ENCODE results near the gene GIGYF1. TPM values are rescaled to one million over a fixed set of nuclear protein-coding genes. Genes with fewer than 3 reads are reported as not detected.
"Not testable (repeated sequence)": the region's sequence is repeated elsewhere in the genome, so short reads cannot be mapped to it uniquely, and the experiment has no call there.

GIGYF1 gene
- polyA plus RNA-seq, 3 donors = 17.3 to 35.3 (median 19.1) TPM

DNA sequence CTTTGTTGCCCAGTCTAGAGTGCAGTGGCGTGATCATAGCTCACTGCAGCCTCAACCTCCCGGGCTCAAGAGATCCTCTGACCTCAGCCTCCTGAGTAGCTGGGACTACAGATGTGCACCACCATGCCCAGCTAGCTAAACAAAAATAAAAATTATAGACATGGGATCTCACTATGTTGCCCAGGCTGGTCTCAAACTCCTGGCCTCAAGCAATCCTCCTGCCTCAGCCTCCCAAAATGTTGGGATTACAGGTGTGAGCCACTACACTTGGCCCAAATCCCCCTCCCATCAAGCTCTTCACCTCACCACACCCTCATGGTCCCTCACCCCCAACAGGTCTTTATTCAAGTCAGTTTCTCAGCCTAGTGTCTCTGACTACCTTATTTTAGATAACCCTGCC is 23.0 kb upstream of the GIGYF1 start:
- WGBS, 3 donors = 86 to 100% (median 91%) methylated on average over 2 of the region's 2 CpGs
- H3K27ac ChIP-seq (ENCODE audit: low read depth, low read length) = not testable (repeated sequence)

DNA sequence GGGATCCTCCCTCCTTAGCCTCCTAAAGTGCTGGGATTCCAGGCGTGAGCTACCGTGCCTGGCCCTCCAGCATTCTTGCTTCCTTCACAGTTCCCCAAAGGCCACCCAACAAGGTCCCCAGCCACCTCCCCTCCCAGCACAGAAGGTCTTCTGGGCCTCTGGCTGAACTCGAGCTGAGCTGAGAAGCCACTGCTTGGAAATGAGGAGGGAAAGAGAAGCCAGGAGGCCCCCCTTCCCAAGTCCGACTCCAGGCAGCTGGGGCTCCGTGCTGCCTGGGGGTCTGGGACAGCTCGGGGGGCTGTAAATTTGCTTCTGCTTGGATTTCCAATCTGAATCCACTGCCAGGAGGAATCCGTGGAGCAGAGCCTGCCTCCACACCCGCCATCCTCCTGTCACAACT is 20.7 kb upstream of the GIGYF1 start:
- no peak overlapping the region for H3K27ac ChIP-seq (ENCODE audit: low read depth, low read length)
- WGBS, 3 donors = 66 to 75% (median 70%) methylated on average over 8 of the region's 8 CpGs

DNA sequence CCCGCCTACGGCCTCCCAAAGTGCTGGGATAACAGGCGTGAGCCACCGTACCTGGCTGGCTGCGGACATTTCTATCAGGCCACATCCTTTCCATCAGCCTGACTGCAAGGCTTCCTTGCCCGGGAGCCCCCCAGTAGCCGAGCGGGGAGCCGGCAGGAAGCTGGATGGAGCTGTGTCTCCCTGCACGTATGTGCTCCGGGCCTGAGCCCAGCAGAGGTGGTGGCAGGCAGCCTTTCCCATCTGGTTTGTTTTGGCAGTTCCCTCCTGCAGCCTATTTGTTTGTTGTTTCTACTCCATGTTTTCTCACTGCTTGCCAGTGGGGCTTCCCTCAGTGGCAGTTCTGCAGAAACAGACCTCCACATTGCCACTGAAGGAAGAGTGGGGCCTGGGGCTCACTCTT is 17.3 kb upstream of the GIGYF1 start:
- WGBS, 3 donors = 80 to 94% (median 87%) methylated on average over 11 of the region's 11 CpGs
- no peak overlapping the region for H3K27ac ChIP-seq (ENCODE audit: low read depth, low read length)

DNA sequence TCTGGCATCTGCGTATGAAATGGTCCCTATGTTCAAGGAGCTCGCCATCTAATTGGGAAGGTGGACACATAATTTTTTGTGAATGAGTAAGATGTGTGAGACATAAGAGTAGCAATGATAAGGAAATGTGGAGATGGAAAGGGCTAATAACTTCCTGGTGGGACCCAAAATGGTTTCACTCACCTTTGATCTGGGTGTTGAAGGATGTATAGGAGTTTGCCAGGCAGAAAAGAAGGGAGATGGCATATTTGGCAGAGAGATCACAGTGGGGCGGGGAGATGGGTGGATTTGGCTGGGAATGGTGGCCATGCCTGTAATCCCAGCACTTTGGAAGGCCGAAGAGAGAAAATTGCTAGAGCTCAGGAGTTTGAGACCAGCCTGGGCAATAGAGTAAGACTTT is 16.4 kb upstream of the GIGYF1 start:
- no peak overlapping the region for H3K27ac ChIP-seq (ENCODE audit: low read depth, low read length)
- 71 to 96% (median 73%) methylated on average over 4 of the region's 4 CpGs for WGBS, 3 donors

DNA sequence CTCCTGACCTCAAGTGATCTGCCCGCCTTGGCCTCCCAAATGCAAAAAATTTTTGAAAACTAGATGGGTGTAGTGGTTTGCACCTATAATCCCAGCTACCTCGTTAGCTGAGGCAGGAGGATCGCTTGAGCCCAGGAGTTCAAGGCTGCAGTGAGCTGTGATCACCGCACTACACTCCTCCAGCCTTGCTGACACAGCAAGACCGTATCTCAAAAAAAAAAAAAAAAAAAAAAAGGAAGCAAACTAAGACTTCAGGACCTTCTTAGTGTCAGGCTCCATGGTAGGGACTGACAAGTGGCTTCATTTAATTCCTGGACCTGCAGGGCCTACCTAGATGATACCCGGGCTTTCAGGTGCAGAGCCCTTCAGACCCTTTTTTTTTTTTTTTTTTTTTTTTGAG is 14.3 kb upstream of the GIGYF1 start:
- WGBS, 3 donors = 81 to 91% (median 84%) methylated on average over 6 of the region's 6 CpGs
- H3K27ac ChIP-seq (ENCODE audit: low read depth, low read length) = no peak overlapping the region

DNA sequence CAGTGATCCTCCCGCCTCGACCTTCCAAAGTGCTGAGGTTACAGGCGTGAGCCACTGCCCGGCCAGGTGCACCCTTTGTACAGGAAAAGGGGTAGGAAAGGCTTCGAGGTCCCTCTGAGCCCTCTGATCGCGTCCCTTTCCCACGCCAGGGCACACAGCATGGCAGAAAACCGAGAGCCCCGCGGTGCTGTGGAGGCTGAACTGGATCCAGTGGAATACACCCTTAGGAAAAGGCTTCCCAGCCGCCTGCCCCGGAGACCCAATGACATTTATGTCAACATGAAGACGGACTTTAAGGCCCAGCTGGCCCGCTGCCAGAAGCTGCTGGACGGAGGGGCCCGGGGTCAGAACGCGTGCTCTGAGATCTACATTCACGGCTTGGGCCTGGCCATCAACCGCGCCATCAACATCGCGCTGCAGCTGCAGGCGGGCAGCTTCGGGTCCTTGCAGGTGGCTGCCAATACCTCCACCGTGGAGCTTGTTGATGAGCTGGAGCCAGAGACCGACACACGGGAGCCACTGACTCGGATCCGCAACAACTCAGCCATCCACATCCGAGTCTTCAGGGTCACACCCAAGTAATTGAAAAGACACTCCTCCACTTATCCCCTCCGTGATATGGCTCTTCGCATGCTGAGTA is 12.7 kb upstream of the GIGYF1 start:
- 18 to 36% (median 25%) methylated on average over 34 of the region's 34 CpGs for WGBS, 3 donors
- H3K27ac ChIP-seq (ENCODE audit: low read depth, low read length) = no peak overlapping the region

DNA sequence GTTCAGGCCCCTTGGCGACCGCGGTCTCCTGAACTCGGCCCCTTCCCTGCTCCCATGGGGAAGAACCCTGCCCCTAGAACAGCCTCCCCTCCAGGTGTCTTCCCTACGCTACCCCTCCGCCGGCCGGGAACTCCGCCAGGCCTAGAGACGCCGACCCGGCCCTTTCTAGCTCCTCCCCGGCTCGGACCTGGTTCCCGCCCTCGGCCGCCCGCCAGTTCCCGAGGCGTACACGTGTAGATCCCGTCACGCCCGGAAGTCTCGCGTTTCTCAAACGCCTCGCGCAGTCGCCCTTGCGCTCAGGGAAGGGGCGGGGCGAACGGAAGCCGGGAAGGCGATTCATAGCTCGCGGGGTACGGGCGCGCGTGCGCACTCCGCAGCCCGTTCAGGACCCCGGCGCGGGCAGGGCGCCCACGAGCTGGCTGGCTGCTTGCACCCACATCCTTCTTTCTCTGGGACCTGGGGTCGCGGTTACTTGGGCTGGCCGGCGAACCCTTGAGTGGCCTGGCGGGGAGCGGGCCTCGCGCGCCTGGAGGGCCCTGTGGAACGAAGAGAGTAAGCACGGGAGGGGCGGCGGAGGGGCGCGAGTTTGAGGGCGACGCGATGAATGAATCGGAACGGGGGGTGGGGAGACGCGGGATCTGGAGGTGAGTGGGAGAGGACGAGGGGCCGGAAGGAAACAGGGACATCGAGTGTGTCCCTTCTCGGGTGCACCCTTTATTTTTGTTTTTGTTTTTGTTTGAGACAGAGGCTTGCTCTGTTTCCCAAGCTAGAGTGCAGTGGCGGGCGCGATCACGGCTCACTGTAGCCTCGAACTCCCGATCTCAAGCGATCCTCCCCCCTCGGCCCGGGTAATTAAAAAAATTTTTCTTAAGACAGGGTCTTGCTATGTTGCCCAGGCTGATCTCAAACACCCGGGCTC is 12.0 kb upstream of the GIGYF1 start, which contains the start of gene POP7:
TSS of gene POP7 (plus strand) at position 369 of the 919 bp plus-strand sequence. CDS start 710 bp downstream, outside the sequence.
- 0 to 1% (median 0%) methylated on average over 83 to 86 of the region's 86 CpGs for WGBS, 3 donors
- H3K27ac ChIP-seq (ENCODE audit: low read depth, low read length) = no peak within 1 kb of the TSS

DNA sequence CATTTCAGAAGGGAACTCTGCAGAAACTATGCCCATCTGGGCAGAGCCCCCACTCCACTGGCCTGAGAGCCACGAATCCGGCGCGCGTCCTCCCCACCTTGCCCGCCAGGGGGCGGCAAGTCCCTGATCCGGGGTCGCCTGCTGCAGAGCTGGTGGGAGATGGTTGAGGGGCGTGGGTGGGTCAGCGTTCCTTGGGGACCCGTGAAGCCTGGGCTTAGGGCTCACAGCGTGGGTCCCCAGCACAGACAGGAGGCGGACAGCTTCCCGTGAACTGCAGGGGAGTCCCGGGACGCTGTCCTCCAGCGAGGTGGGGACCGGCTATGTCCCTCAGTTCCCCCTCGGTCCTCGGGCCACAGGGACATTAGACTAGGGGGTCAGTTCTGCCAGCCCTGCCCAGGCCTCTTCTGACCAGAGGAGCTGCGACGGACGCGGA is 11.3 kb upstream of the GIGYF1 start:
- WGBS, 3 donors = 0 to 1% (median 0%) methylated on average over 22 to 25 of the region's 25 CpGs

DNA sequence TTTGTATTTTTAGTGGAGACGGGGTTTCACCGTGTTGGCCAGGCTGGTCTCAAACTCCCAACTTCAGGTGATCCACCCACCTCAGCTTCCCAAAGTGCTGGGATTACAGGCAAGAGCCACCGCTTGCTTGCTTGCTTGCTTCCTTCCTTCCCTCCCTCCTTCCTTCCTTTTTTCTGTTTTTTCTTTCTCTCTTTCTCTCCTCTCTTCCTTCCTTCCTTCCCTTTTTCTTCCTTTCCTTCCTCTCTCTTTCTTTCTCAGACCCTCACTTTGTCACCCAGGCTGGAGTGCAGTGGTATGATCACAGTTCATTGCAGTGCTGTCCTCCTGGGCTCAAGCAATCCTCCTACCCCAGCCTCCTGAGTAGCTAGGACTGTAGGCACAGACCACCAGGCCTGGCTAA is 7.0 kb upstream of the GIGYF1 start:
- WGBS, 3 donors = 35 to 77% (median 49%) methylated on average over 3 of the region's 3 CpGs
- not testable (repeated sequence) for H3K27ac ChIP-seq (ENCODE audit: low read depth, low read length)

More for the DNA sequence above, 11.3 kb upstream of the GIGYF1 start:
- no peak overlapping the region for H3K27ac ChIP-seq (ENCODE audit: low read depth, low read length)

DNA sequence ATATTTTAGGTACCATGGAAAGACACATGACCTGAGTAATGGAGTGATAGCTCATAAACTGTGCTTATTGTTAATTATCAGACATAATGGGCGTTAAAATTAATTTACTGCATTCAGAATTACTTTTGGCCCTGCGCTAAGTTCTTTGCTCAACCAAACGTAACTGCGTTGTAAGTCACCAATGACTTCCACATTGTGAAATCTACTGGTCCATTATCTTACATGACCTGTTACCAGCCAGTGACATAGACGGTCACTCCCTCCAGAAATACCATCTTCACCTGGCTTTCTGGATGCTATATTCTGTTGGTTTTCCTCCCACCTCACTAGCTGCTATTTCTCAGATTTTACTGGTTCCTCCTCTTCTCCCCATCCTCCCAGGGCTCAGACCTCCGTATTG is 5.0 kb upstream of the GIGYF1 start:
- H3K27ac ChIP-seq (ENCODE audit: low read depth, low read length) = no peak overlapping the region
- WGBS, 3 donors = 54 to 62% (median 59%) methylated on average over 6 of the region's 6 CpGs

DNA sequence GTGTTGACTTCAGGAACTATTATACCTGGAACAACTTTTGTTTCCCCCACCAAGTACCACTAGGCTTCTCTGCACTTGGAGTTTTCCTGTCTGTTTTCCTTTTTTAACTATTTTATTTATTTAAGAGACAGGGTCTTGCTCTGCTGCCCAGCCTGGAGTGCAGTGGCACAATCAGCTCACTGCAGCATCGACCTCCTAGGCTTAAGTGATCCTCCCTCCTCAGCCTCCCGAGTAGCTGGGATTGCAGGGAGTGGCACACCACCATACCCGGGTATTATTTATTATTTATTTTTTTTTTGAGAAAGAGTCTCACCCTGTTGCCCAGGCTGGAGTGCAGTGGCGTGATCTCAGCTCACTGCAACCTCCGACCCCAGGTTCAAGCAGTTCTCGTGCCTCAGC is 2.1 kb upstream of the GIGYF1 start:
- 81 to 87% (median 82%) methylated on average over 6 of the region's 6 CpGs for WGBS, 3 donors
- no peak overlapping the region for H3K27ac ChIP-seq (ENCODE audit: low read depth, low read length)

DNA sequence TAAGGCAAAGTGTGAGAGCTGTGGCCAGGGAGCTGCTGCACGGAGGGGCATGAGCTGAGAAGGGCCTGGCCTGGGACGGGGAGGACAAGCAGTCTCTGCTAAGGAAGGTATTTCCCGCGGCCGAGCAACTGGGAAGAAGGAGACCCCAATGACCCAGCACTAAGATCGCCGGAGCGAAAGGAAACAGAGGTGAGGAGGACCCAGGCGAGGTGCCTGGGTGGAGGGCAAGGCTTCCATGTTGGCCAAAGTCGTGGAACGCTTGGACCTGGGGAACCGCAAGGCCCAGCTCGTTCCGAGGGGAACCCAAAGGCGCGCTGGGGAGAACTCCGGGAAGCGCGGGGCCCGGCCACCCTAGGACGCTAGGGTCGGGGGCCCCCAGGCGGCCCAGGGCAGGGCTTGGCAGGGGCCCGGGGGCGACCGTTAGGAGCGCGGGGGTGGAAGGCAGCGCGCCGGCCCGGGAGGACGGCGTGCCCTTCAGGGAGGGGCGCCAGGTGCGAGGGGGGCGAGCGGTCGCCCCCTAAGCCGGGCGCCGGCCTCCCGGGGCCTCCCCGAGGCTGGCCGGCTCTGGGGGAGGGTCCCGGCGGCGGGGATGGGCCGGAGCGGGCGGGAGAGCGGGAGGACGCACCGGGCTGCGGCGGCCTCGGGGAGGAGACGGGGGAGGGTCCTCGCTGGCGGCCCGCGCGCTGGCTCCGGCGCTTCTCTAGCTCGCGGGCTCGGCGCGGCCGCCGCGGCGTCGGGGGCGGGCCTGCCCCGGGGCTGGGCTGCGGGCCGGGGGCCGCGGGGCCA is 545 bp downstream of the GIGYF1 start:
- WGBS, 3 donors = 1% methylated on average over 45 to 81 of the region's 81 CpGs
- H3K27ac ChIP-seq (ENCODE audit: low read depth, low read length) = no peak overlapping the region

DNA sequence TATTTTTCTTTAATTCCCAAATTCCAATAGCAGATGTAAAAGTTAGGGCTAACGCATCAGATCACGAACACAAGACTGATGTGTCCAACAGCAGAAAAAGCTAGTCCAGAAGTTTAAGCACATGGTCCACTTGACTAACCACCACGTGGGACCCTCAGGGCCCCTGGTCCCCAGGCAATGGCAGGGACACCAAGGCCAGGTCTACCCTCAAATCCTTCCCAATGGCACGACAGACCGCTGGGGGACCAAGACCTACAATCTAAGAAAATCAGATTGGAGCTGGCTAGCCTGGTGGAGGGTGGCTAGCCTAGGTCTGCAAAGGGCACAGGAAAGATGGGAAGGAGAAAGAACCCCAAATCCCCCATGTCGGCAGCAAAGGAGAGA is 1.5 kb downstream of the GIGYF1 start:
- no peak overlapping the region for H3K27ac ChIP-seq (ENCODE audit: low read depth, low read length)
- WGBS, 3 donors = 56 to 62% (median 58%) methylated on average over 6 of the region's 6 CpGs

DNA sequence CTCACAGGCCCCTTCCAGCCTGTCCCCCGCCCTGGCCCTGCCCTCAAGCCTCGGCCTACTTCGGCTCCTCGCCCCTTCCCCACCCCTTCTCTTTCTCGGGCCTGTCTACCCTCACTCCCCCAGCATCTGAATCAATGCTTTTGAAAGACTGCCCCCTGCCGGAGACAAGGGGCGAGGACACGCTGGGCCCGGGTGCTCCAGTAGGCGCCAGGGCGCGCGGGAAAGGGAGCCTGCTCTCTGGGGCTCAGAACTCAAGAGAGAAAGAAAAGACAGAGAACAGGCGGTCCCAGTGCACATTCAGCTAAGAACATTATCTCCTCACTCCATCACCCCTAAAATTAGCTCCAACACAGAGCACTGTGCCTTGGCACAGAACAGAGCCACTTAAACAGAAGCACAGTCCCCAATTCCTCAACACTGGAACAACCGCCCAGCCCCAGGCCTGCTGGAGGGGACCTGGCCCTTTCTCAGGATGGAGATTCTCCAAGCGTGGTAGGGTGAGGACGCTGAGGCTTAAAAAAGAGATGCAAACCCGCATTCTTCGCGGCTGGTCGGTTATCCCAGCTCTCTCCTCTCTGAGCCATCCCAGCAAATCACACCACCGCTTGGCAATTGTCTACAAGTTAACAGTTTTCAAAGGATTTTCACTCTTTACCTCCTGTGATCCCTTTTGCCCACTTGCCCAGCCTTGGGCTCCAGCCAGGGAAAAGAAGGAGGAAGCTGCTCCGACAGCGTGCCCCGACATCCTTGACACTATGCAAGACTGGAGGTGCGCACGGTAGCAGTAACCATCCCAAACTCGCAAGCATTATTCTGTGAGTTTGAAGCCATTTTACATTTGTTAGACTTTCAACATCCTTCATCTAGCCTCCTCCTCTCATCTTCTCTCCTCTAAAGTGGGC is 2.1 kb downstream of the GIGYF1 start:
- no peak overlapping the region for H3K27ac ChIP-seq (ENCODE audit: low read depth, low read length)
- 29 to 33% (median 31%) methylated on average over 28 of the region's 28 CpGs for WGBS, 3 donors

DNA sequence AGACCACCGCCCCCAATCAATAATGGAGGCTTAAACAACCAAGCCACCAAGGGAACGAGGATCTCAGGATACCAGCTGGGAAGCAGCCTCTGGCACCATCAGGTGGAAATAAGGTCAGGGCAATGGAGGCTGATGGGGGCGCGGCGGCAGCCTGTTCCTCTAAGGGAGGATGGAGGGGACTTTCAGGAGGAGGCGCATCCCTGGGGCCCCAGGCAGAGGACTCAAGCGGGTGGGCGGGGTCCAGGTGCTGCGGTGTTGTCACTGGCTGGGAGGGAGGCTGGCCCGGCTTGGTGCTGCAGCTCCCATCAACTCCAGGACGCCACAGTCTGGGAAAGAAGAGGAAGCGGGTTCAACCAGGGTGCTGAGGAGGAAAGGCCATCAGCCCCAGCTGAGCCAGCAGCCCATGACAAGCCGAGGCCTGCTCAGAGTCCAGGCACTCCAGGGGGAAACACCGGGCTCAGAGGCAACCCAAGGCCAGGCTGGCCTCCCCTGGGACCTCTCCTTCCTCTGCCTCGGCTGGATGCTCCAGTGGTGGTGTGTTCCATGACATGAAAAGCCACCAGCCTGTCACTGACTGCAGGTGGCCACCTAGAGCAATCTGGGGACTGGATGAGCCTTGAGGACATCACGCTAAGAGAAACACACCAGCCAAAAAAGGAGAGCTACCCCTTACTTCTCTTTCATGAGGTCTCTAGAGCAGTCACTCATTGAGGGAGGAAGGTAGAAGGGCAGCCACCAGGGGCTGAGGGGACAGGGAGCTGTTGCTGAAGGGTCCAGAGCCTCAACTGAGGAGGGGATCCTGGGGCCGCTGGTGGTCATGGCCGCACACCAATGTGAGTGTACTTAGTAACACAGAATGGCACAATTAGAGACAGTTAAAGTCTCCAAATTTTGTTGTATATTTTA is 4.6 kb downstream of the GIGYF1 start:
- WGBS, 3 donors = 79 to 85% (median 84%) methylated on average over 17 to 18 of the region's 18 CpGs

DNA sequence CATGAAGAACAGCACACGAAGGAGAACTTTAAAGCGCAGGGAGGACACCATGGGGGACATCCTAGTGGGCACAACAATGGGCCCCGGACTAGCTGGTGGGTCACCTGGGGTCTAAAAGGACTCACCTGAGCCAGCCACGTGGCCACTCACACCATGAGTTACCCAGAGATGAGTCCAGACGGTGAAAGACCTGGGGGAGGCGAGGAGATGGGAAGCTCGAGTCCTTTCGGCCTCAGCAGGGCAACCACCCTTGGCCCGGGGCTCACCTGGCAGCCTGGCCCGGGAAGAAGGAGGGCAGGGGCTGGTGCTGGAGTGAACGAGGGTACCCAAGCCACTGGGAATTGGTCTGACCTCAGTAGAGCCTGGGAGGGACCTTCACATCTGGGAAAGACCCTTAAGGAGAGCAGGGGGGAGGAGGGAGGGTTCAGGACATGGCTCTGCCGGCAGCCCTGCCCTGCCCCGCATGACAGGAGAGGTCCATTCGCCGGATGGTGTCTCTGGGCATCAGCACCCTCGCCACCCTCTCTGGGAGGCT is 5.7 kb downstream of the GIGYF1 start:
- no peak overlapping the region for H3K27ac ChIP-seq (ENCODE audit: low read depth, low read length)
- 83 to 88% (median 83%) methylated on average over 16 of the region's 16 CpGs for WGBS, 3 donors

More for the DNA sequence above, 4.6 kb downstream of the GIGYF1 start:
- H3K27ac ChIP-seq (ENCODE audit: low read depth, low read length) = no peak overlapping the region
